ENCODE data around the gene HAPSTR1.

The HAPSTR1 gene

DNA sequence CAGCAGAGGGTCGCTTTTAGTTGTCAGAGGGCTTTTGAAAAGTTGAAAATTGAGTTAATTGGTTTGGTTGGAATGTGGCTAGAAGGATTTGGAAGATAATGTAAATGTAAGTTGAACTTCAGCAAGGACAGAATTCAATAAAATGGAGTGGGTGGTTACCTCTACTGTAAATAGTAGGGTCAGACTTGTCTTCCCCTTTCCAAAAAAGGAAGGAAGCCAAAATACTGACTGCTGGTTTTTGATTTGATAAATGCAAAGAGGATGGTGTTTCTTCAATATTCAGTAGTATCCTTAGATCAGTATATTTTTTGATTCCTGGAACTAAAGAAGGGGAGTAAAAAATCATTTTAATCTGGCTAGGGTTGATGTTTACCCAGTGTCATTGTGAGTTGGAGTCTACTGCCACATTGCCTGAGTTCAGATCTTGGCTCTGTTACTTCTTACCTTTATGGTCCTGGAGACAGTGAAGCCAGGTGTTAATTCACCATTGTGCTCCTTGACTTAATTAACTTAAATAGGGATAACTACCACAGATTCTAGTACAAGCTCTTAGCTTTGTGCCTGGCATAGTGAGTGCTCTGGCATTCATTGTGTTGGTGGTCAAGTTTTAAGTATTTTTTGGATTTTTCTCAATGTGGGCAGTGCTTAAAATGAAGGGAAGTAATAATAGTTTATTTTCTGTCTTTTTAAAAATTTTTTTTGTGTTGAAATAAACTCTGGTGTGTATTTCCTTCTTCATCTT lies 4.4 kb downstream of the HAPSTR1 start:
- DNase-seq (ENCODE audit: low read depth in 2 of 2), result no peak

DNA sequence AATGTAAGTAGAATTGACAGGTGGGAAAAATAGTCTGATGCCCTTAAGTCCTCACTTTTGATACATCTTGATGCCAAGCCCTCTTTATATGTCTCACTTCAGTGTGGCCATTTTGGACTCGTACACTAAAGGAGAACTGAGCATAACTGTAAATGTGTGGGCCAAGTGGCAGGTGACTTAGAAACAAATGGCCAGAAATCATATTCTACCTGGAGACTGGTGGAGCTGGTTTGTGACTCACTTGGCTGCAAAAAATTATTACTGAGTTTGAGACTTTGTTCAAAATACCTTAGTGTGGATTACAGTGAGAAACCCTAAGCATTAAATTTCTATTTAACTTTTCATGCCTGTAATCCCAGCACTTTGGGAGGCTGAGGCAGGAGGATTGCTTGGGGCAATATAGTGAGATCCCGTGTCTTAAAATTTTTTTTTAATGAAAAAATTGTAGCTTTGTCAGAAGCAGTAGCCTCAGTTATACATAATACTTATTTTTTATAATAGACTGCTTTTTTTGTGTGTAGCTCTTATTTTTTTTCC lies 5.0 kb downstream of the HAPSTR1 start:
- DNase-seq (ENCODE audit: low read depth in 2 of 2), result no peak

DNA sequence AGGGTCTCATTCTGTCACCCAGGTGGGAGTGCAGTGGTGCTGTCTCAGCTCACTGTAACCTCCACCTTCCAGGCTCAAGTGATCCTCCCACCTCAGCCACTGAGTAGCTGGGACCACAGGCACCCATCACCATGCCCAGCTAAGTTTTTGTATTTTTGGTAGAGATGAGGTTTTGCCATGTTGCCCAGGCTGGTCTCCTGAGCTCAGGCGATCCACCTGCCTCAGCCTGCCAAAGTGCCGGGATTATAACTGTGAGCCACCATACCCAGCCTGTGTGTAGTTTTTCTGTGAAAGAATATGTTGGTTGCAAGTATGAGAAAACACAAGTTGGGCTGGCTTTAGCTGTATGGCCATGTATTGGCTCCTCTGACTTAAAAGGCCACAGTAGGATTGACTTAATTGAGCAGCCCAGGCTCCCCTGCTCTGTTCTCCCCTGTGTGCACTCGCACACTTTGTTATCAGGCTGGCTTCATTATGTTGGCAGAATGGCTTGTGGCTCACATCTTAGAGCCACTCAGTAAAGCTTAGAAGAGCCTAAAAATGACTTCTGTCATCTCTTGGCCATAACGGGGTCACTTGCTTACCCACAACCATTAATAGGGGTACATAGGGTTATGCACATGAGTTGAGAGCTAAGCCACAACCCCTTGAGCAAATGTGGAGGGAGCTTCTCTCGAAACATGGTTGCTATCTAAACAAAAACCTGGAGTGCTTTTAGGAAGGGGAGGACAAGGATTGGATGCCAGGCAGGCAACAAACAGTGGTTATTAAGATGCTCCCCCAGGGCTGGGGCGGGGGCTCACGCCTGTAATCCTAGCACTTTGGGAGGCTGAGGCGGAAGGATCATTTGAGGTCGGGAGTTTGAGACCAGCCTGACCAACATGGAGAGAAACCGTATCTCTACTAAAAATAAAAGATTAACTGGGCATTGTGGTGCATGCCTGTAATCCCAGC lies 6.1 kb downstream of the HAPSTR1 start:
- DNase-seq (ENCODE audit: low read depth in 2 of 2), result no peak

DNA sequence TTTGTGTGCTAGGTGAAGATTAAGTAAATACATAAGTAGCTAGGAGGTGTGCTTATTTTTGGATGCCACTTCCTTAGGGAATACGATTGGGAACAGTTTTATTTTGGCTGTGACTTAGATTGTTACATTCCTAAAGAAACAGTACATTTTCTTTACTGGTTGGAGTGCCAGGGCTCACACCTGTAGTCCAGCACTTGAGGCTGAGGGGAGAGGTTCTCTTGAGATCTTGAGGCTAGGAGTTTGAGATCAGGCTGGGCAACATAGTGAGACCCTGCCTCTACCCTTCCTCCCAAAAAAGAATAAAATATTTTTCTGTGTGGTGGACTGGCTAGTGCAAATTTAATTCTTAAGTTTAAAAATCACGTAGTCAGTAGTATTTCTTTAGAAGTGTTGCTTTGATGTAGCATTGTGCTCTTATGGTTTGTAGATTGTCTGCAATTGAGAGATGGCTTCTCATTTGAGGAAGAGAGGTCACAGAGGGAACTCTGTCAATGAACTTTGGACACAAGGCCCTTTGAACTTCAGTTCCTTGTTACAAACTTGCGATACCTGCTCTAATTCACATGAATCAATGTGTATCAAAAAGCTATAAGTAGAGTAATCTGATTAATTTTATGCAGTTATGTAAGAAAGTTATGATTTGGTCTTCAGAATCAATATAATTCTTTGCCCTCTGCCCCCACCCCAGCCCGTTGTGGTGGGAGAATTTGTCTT lies 7.1 kb downstream of the HAPSTR1 start:
- no peak for DNase-seq (ENCODE audit: low read depth in 2 of 2)

DNA sequence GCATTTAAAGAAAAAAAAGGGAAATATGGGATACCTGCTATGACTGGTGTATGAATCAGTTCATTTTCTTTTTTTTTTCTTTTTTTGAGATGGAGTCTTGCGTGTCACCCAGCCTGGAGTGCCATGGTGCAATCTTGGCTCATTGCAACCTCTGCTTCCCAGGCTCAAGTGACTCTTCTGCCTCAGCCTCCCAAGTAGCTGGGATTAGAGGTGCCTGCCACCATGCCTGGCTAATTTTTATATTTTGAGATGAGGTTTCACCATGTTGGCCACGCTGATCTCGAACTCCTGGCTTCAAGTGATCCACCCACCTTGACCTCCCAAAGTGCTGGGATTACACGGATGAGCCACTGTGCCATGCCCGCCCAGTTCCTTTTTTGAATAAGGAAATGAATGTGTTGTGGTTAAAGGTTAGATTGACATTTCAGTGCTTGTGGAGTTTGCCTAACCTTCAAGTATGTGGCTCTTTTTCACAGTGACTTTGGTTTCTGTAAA lies 7.7 kb downstream of the HAPSTR1 start:
- DNase-seq (ENCODE audit: low read depth in 2 of 2), result no peak

DNA sequence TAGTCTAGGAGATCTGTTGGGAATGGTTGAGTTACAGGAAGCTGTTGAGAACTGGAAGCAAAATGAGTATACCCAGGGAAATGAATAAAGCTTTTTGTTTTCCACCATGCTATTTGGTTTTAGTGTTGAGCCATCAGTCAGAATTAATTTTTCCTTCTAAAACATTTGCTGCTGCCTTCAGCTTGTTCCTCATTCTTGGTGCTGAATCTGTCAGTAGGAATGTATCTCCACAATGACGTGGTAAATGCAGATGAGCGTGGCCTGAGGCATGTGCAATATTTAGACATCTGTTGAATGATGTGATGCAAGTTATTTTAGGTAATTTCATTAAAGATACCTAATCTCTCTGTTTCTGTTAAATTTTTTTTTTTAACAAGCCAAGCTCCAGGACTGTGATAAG lies 10.9 kb downstream of the HAPSTR1 start:
- no peak for DNase-seq (ENCODE audit: low read depth in 2 of 2)

DNA sequence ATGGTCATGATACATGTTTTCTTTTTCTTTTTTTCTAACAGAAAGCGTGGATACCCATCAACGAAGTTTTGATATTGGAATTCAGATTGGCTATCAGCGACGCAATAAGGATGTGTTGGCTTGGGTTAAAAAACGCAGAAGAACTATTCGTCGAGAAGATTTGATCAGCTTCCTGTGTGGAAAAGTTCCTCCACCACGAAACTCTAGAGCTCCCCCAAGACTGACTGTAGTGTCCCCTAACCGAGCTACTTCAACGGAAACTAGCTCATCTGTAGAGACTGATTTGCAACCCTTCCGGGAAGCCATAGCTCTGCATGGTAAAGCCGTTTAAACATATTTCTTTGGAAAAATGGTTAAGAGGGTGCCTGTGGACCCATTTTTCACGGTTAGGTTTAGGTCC lies 11.5 kb downstream of the HAPSTR1 start:
- DNase-seq (ENCODE audit: low read depth in 2 of 2), result no peak

DNA sequence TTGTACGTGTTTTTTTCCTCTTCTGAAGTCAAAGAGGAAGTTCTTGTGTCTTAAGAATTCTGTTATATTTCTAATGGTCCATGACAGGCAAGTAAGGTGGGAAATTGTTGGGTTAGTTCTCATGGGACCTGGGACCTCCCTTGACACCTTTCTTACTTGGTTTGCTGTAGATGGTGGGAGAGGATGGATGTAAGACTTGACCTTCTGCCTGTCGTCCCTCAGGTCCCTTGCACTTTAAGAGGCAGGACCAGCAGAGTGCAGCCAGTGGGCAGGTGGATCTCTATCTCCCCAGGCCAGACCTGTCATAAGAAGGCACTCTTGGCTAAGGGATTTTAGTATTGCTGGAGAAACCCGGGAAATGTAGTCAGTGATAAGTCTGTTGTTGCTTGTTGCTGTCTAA lies 12.1 kb downstream of the HAPSTR1 start:
- no peak for DNase-seq (ENCODE audit: low read depth in 2 of 2)

DNA sequence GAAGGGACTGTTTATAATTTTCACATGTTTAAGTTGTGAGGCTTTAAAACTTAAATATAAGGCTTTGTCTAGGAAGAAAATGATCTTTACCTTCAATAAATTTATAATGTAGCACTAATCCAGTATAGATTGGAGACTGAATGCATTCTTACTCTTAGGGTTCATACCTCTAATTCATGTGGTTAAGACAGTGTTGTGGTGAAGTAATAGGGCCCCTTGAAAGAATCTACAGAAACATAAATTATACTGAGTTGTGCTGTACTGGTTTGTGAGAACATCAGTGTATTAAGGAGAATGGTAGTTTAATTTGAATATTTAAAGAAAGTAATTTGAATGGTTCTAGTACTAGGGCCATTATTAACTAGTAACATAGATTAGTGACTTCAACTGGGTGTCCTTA lies 13.7 kb downstream of the HAPSTR1 start:
- no peak for DNase-seq (ENCODE audit: low read depth in 2 of 2)

DNA sequence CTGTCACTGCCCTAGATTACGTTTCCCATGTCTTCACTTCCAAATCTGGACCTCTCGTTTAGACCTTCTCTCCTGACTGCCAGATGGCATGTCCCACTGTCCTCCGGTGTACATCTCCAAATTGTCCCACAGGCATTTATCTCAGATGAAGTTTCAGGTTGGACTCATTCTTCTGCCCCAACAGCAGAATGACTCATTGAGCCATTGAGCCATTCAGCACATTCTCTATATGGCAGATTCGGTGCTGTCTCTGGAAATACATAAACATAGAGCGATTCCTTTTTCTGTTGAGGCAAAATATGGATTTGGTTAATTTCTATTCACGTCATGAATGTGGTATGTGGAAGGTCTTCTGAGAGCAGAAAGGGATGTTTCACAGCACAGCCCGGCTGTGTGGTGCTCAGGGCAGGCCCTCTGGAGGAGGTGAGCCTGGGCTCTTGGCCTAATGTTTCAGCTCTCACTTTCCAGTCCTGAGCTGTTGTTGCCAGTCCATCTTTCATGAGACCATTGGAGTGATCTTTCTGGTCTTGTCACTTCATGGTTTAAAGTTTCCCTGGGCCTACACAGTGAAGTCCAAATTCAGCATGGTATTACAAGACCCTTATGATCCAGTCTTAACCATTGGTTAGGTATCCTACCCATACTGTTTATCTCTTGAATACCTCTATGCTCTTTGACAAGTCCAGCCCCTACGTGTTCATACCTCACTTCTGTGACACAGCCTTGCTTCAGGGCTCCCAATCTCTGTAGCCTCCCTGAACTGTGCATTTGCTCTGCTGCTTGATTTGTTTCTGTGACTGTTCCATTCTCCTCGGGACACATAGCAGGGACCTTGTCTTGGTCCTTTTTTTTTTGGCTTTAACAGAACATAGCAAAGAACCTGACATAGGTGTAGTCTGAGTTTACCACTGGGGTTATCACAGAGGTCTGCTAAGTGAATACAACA lies 15.9 kb downstream of the HAPSTR1 start:
- DNase-seq (ENCODE audit: low read depth in 2 of 2), result no peak

DNA sequence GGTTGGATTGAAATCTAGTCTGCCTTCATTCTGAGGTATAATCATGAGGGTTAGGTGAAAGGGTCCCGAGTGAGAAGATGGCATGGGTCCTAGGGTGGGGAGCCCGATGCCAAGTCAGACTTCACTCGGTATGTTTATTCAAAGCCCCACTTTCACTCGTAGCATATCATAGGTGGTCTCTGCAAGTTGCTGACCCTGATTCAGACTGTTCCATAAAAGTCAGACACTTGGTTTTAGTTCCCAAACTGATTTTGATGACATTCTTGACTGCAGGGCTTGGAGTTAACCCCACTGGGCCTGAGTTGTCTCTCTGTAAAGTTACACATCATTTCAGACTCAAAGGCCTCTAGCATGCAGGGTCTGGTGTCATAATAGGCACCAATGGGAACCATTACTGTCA lies 17.8 kb downstream of the HAPSTR1 start:
- no peak for DNase-seq (ENCODE audit: low read depth in 2 of 2)

DNA sequence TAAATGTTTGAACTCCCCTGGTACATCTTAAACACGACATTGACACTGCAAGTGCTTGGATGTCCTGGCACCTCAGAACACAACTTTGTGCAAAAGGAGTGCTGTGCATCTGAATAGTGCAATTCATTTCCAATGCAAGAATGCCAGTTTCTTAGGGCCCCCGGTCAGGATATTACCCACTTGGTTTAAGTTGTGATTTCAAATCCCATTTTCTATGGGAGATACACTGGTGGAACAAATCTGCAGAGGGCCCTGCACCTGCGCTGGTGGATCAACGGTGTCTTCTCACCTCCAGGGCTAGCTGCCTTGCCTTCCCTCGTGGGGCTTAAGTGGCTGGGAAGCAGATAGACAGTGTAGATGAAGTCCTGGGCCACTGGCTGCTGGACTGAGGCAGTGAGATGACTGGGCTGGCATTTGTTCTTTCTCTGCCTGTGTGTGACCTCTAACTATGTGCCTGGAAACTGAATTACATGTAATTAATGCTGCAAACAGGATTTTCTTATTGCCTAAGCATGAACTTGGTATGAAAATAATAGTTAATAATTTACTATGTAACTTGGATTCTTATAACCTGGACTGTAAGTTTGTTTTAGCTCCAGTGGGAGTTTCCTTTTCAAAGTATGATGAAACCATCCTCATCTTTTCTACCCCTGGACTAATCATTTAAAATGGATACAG lies 20.9 kb downstream of the HAPSTR1 start:
- no peak for DNase-seq (ENCODE audit: low read depth in 2 of 2)

DNA sequence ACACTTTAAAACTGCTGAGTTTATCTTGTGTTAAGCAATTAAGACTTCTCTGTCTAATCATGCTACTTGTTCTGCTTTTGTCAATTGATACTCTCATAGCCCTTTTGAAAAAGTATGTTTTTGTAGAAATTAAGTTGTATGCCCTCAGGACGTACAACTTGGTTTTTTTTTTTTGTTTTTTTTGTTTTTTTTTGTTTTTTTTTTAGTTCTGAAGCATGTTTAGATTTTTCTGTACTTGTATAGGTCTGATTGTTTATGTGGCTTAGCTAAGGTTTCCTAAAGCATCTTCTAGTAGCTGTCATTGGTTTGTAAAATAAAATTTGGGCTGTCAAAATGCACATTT lies 21.4 kb downstream of the HAPSTR1 start:
- DNase-seq (ENCODE audit: low read depth in 2 of 2), result no peak

DNA sequence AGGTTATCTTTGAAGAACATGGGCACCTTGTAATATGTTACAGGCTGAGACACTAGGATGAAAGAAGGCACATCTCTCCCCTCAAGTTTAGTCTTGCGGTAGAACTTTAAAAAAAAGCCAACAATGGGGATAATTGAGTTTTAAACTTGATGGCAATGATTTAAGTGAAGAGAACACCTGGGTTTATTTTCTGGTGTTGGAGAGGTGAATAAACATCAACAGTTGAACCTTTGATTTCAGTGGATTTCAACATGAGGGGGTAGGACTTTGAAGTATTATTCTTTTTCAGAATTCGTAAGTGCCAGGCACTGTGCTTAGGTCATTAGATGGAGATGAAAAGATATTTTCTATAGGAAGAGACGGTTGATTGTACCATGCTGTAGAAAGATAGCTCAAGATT lies 22.3 kb downstream of the HAPSTR1 start:
- no peak for DNase-seq (ENCODE audit: low read depth in 2 of 2)

DNA sequence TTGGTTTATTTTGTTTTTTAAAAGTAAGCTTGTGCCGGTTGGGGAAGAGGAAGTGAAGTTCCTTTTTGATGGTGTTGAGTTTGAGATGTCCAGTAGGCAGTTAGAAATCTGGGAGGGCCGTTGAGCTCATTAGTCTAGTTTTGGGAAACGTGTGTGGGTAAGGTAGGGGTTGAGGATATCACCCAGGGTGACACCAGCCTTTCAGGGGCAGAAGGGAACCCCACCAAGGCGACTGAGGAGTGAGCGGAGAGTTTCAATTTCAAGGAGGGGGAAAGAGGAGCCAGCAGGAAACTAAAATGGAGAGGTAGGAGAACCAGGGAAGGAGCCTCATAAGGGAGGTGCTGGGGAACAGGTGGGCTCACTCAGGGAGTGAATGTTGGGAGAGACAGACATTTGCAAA lies 22.7 kb downstream of the HAPSTR1 start:
- no peak for DNase-seq (ENCODE audit: low read depth in 2 of 2)

DNA sequence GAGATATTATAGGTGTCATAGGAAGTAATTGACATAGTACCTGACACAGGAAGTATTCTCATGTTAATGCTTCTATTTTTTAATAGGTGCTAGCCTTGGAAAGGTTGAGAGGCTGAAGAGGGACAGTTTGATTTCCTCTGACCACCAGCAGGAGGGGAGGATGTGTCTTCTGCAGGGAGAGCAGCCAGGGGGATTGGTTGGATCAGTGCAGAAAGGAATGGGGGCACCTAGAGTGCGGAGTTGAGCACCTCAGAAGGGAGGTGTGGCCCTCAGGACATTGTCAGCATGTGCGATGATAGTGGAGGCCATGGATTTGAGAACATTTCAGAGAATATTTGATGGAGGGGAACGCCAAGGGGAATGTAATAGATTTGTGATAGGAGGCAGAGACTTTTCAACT lies 23.4 kb downstream of the HAPSTR1 start:
- no peak for DNase-seq (ENCODE audit: low read depth in 2 of 2)

DNA sequence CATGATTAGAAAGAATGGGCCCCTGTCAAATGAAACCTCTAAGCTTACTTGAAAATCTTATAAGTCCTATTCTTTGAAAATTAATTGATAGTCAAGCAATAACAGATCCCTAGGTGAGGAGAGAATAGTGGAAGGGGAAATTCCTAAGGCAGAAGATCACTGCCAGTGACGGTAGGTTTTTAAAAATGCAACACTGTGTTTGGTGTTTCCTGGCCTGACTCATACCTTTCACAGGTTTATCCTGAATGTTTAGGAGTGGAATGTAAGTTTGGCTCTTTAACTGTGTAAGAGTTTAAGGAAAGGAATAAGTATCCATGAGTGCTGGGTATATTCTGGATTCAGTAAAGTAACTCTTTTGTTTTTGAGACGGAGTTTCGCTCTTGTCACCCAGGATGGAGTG lies 23.8 kb downstream of the HAPSTR1 start:
- no peak for DNase-seq (ENCODE audit: low read depth in 2 of 2)

DNA sequence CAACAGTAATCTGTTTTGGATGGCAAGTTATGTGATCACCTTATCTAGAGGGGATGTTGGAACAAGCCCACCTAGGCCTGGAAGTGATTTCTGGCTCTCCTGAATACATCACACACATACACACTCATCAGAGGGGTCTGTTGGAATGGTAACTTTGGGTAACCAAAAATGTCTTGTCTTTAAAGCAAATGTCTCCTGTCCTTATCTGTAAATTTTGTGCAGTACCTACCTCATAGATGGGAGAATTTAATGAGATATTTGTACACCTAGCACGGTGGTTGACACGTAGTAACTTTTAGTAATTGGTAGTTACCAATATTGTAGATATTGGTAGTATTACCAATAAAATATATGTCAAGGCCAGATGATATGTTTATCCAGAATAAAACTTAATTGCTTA lies 24.7 kb downstream of the HAPSTR1 start:
- DNase-seq (ENCODE audit: low read depth in 2 of 2), result no peak

DNA sequence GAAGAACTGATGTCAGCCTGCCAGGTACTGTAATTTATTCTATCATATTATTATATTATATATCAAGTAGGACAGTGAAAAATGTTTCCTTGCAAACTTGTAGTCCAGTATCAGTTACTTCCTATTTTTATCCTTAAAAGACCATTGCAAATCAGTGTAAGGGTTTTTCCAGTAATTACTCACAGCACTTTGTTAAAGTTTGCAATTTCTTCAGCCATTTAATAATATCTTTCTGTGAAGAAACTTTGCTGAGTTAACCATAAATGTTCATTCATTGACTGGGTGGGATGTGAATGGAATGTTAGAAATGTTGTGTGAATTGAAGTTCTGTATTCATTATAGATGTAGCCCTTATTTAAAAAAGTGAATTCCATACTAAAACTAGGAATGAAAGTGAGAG lies 26.7 kb downstream of the HAPSTR1 start:
- no peak for DNase-seq (ENCODE audit: low read depth in 2 of 2)

DNA sequence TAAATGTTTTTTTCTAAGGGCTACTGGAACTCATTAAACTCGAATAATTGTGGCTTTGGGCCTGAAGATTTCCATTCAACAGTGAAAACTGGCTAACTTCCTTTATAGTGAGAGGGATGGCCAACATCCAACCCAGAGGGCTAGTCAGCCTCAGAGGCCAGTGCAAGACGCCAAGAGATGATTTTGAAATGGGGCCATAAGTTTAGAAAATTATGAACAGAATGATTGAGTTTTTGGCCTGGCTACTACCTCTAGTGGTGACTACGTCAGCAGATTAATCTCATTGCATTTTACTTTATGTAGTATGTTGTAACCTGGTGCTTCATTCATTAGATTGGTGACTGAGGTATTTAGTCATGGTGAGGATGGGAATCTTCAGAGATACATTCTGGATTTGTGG lies 28.4 kb downstream of the HAPSTR1 start:
- DNase-seq (ENCODE audit: low read depth in 2 of 2), result no peak

Measured in activated CD4-positive, alpha-beta T cell treated with anti-CD3 and anti-CD28 coated beads for 24 hours (primary cell).